GM12891 (cell line): Measurements from ENCODE around the gene PDIA2.

Experiments used
- DNase-seq: peaks from one replicate; pipeline ENCODE4 v3.0.0; 2011; ENCODE audit warnings: low spot score; ENCODE audit not compliant: insufficient read length
- FAIRE-seq: peaks from 2 replicates; lab custom pipeline; 2011; peaks lifted over from hg19 to GRCh38; lab: Jason Lieb, UNC
- PAX5 ChIP-seq: IDR thresholded peaks from 2 replicates; pipeline ENCODE4 v1.6.1; 2011; ENCODE audit warnings: low read length, moderate library complexity, mild to moderate bottlenecking; ENCODE audit not compliant: insufficient read depth, severe bottlenecking
- POLR2A ChIP-seq: IDR thresholded peaks from 2 replicates; pipeline ENCODE4 v1.6.1; 2011; ENCODE audit warnings: low read depth, low read length, control low read depth
- POLR2AphosphoS5 ChIP-seq: IDR thresholded peaks from 2 replicates; pipeline ENCODE4 v1.6.1; 2011; ENCODE audit warnings: low read depth, low read length, control low read depth
- POU2F2 ChIP-seq: IDR thresholded peaks from 2 replicates; pipeline ENCODE4 v1.6.1; 2011; ENCODE audit warnings: low read depth, mild to moderate bottlenecking, control low read depth, low read length, moderate library complexity
- SPI1 ChIP-seq: IDR thresholded peaks from 2 replicates; pipeline ENCODE4 v1.6.1; 2011; ENCODE audit warnings: low read depth, low read length, control low read depth
- TAF1 ChIP-seq: IDR thresholded peaks from 2 replicates; pipeline ENCODE4 v1.6.1; 2011; ENCODE audit warnings: low read depth, low read length, control low read depth

PDIA2 gene

DNA sequence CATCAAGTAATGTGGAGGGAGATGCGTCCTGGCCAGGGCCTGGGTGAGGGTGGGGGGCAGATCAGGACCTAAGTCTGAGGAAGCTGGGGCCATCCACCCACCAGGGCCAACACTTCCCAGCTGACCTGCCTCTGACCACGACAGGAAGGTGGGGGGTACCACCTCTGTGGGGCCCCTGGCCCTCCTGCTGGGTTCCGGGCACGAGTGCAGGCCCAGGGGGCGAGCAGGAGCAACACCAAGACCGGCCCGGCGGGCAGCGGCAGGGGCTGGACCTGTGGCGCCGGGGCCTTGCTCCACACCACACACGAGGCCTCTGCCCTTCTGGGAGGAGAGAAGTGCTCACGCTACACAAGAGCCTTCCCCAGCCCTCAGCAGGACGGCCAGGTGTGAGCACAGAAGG lies 13.3 kb downstream of the PDIA2 start:
- DNase-seq (no peak), FAIRE-seq (no peak)
- TF ChIP-seq TAF1: no peak
- no peak for TF ChIP-seq POLR2AphosphoS5
- TF ChIP-seq POU2F2: no peak
- TF ChIP-seq SPI1: no peak
- TF ChIP-seq POLR2A: no peak
- no peak for TF ChIP-seq PAX5

DNA sequence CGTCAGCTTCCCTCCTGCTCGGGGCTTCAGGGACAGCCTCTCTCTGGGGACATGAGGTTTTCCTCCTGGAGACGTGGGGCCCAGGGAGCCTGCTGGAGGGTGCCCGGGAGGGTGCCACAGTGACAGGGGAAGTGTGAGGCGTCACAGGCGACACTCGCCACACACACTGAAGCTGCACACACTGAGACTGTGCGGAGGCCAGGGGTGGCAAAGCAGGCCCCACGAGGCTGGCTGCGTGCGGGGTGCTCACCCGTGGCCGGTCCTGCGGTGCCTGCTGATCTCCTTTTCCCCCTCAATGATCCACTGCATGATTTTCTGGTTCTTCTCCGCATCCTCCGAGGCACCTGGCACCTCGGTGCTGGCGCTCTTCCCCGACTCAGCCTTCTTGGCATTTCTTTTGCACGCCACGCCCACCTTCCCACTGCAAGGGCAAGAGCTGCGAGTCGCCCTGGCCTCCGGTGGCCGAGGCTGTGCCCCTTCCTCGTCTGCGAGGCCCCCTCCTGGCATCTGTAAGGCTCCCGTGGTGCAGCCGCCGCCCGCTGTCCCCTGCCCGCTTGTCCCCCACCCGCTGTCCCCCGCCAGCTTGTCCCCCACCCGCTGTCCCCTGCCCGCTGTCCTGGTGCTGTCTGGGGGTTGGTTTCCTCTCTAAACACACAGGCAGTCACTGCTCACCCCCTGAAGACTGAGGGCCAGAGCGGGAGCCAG lies 14.0 kb downstream of the PDIA2 start:
- TF ChIP-seq TAF1 (no peak), SPI1 (no peak)
- FAIRE-seq (no peak), DNase-seq (no peak)

DNA sequence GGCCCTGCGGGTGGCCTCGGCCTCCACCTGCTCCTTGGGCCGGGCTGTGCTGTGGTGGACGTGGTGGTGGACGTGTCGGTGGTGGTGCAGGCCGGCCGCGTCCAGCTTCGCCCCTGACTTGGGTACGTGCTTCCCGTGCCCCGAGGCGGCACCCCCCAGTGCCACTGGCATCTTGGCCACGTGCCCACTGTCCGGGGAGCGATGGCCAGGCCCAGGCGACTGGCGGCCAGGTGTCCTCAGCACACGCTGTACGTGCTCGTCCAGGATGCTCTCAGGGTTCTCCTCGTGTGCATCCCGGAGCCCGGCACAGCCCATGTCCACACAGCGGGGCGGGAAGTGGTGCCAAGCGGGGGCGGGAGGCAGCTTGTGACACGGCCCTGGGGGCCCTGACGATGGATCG lies 14.9 kb downstream of the PDIA2 start:
- no peak for FAIRE-seq
- TF ChIP-seq POU2F2 (no peak), POLR2A (no peak), SPI1 (no peak), PAX5 (no peak), POLR2AphosphoS5 (no peak), TAF1 (no peak)
- no peak for DNase-seq

DNA sequence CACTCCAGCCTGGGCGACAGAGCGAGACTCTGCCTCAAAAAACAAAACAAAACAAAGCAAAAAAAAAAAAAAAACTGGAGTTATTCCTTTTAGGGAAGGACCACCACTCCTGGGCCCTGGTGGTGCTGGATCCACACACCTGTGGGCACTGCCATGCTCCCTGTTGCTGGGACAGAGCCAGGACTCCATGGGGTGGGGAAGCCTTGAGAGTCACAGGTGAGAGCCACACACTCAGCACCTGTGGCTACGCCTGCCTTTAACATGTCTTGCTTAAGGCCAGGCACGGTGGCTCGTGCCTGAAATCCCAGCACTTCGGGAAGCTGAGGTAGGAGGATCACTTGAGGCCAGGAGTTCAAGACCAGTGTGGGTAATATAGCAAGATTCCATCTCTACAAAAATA lies 18.3 kb downstream of the PDIA2 start:
- FAIRE-seq (no peak), DNase-seq (no peak)
- TF ChIP-seq TAF1 (no peak), POU2F2 (no peak), PAX5 (no peak)

DNA sequence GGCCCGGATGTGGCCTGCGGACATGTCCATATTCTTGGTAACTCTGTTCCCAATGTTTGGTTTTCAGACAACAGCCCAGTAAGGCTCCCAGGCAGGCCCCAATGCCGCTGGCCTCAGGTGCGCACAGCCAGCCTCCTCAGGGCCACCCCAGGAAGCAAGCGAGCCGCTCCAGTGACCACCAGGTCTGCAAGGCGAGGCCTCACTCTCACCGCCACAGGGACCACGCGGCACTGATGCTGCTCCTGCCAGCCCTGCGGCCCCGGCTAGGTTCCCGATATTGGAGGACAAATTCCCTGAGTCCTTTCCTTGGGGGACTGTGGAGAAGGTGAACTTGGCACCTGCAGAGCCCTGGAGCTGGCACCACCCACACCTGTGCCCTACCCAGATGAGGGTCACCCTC lies 19.0 kb downstream of the PDIA2 start:
- FAIRE-seq (no peak), DNase-seq (no peak)

DNA sequence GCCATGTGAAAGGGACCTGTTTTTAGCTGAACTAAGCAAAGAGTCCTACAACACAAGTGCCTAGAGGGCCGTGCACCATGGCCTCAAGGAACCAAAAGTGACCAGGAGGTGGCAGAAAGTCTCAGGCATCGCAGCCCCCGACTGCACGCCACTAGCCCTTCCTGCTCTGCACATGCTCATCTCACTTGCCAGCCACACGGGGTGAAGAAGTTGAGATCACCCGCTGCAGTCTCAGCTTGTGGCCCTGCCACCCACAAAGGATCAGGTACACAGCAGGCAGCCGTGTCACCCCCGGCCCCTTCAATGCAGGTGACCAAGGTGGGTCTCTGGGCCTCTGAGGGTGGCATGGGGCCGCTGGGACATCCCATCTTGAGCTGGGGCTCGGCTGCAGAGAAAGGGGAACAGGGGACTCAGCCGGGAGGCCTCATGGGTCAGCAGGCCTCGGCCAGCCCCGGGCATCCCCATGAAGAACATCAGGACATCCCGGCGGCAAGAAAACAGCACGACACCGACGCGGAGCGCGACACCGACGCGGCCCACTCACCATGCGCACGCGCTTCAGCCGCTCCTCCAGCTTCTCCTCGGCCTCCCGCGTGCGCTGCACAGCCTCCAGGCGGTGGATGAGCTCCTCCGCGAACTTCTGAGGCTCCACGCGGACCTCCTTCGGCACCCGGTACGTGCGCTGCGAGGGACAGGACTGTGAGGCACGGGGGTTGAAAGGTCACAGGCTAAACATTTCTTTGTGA lies 21.0 kb downstream of the PDIA2 start:
- no peak for DNase-seq
- TF ChIP-seq POLR2AphosphoS5 (no peak), POU2F2 (no peak), POLR2A (no peak), PAX5 (no peak), TAF1 (no peak), SPI1 (no peak)
- FAIRE-seq: no peak

More for the DNA sequence above, 19.0 kb downstream of the PDIA2 start:
- no peak for TF ChIP-seq PAX5
- no peak for TF ChIP-seq POLR2AphosphoS5
- no peak for TF ChIP-seq SPI1
- no peak for TF ChIP-seq POU2F2
- TF ChIP-seq POLR2A: no peak
- no peak for TF ChIP-seq TAF1

DNA sequence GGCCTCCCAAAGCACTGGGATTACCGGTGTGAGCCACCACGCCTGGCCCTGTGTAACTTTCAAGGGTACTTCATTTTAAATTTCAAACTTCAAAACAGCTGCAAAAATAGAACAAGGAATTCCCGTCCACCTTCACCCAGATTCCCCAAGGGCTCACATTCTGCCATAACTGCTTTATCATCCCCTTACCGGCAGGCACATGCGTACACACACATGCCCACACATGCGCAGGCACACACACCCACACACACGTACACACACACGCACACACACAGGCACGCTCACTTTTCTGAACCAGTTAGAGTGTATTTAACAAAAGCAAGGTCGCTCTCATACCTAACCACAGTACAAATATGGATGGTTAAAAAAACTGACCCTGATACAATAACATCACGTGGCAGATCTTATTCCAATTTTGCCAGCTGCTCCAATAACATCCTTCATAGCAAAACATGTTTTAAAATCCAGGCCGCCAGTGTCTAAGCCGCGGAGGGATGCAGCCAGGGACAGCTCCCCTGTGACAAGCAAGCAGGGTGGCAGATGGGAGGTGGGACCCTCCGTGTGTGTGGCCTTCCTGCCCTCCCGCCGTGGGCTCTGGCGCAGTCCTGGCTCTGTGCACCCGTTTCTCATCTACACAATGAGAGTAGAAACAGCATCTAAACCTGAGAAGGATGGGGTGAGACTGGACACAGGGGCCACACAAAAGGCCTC lies 23.1 kb downstream of the PDIA2 start:
- TF ChIP-seq SPI1 (no peak), PAX5 (no peak), POLR2AphosphoS5 (no peak), TAF1 (no peak), POLR2A (no peak), POU2F2 (no peak)
- DNase-seq (no peak), FAIRE-seq (no peak)

DNA sequence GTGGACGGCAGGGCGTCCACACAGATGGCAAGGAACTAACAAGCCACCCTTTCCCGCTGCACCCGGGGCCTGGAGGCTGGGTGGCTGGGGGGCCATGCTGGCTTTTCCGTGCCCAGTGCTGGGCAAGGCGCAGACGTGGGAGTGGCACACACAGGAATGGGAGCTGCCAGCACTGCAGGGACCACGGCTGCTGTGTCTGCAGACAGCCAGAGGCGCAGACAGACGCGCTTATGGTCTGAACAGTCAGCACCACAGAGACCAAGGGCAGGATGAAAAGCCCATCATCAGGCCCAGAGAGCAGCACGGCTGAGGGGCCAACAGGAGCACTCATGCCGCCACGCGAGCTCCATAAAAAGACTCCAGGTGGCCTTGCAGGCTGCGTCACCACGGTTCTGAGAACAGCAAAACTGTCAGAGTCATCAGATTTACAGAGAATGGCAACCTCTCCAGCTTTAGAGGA lies 24.0 kb downstream of the PDIA2 start:
- FAIRE-seq (no peak), DNase-seq (no peak)
- TF ChIP-seq TAF1 (no peak), SPI1 (no peak), PAX5 (no peak), POU2F2 (no peak), POLR2AphosphoS5 (no peak), POLR2A (no peak)

DNA sequence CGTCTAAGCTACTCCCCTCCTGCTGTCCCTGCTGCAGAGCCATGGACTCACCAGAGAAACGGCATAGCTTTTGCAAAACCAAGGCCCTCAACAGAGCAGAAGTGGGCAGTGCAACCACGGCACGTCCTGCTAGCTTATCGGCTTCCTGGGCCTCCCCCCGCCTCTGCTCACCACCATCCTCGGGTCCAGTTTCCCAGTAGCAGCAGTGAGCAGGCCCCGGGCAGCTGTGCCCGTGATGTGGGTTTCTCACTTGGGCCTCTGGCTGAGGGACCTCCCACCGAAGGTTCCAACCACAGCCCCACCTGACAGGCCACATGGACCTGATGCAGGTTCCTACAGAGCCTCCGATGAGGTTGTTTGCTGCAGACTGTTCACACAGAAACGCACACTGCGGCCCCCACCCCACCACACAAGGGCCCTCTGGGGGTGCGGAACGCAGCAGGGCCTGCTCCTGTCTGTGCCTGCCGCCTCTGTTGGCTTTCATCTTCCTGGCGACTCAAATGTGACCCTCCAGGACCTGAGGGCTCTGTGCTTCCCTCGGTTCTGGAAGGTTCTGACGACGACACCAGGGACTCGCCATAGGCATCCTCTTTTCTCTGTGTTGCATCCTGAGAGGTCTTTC lies 24.8 kb downstream of the PDIA2 start:
- no peak for FAIRE-seq
- no peak for DNase-seq
- no peak for TF ChIP-seq POLR2A
- TF ChIP-seq PAX5: no peak

DNA sequence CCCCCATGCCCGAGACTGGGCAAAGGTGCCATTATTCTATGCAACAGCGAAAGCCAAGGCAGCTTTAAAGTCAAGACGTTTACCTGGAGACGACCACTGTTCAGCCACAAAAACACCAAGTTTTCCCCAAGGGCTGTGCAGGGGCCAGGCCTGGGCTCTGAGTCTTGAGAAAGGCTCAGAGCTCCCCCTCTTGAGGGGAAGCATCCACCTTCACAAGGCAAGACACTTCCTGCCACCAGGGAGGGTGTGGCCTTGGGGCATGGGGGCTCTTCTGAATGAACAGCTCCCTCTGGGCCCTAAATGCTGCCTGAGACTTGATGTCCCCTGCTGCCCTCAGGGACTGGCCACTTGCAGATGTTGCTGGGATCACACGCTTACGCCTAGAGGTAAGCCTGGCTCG lies 26.5 kb downstream of the PDIA2 start:
- FAIRE-seq (peak; percentile 57), DNase-seq (no peak)
- TF ChIP-seq POLR2AphosphoS5 (no peak), PAX5 (no peak), TAF1 (no peak), POU2F2 (no peak), POLR2A (no peak), SPI1 (no peak)
